ENCODE measurements around the gene CBL.

DNA sequence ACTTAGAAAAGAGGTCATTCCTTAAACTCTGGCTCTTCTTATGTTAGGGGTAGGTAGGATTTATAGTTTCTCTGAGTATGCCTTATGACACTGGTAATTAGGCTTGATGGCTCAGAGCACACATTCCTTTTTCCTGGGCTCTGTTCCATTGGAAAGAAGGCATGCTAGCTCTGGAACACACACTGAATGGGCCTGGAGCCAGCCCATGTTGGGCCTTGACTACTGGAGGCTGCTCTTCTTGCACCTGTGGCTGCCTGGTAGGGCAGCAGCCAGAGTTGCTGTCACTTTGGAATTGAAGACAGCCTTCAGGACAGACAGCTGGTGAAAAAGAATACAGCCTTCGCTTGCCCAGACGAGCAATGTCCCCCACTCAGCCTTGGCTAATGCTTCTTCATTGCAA is 92.6 kb downstream of the CBL start:
- TF ChIP-seq POLR2A (IDR thresholded peaks at IDR 0.05), result no peak
- TF ChIP-seq, protein P1, sequence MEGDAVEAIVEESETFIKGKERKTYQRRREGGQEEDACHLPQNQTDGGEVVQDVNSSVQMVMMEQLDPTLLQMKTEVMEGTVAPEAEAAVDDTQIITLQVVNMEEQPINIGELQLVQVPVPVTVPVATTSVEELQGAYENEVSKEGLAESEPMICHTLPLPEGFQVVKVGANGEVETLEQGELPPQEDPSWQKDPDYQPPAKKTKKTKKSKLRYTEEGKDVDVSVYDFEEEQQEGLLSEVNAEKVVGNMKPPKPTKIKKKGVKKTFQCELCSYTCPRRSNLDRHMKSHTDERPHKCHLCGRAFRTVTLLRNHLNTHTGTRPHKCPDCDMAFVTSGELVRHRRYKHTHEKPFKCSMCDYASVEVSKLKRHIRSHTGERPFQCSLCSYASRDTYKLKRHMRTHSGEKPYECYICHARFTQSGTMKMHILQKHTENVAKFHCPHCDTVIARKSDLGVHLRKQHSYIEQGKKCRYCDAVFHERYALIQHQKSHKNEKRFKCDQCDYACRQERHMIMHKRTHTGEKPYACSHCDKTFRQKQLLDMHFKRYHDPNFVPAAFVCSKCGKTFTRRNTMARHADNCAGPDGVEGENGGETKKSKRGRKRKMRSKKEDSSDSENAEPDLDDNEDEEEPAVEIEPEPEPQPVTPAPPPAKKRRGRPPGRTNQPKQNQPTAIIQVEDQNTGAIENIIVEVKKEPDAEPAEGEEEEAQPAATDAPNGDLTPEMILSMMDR (IDR thresholded peaks at IDR 0.05), result no peak
